K562 (cell line): ENCODE results near the gene GALT. TPM values are rescaled to one million over a fixed set of nuclear protein-coding genes. Genes with fewer than 3 reads are reported as not detected.

Source experiments
- NR2F6 ChIP-seq: fragments of 450-650 bp; formaldehyde crosslinking; IDR thresholded peaks from 2 replicates; pipeline ENCODE4 v1.4.0; 2020; ENCODE audit warnings: mild to moderate bottlenecking
- NR3C1 ChIP-seq: sonication (generic); formaldehyde crosslinking; IDR thresholded peaks from 2 replicates; pipeline ENCODE4 v1.8.1; 2022; ENCODE audit warnings: missing genetic modification reagents
- STAG1 ChIP-seq: sonication (generic); formaldehyde crosslinking; IDR thresholded peaks from 2 replicates; pipeline ENCODE4 v1.5.0; 2020; ENCODE audit warnings: missing genetic modification reagents, borderline replicate concordance
- TBL1XR1 ChIP-seq, 2 experiments: IDR thresholded peaks; 2 replicates each; pipeline ENCODE4 v1.6.1; 2012; ENCODE audit warnings: improper control_type of control experiment in 2 of 2, low read length in 2 of 2, mild to moderate bottlenecking in 1 of 2
- polyA plus RNA-seq, 8 experiments: library from polyadenylated mRNA; depleted of rRNA in 4 of 8; stranded (reverse) in 5 of 8; unstranded in 3 of 8; fragments of >200 nt; fragmentation: Nextera tagmentation in 2 of 8; fragmentation: Illumina TruSeq in 1 of 8; extraction: Ambion mirVana in 2 of 8; extraction: Trizol in 1 of 8; gene quantifications; 2 replicates each; pipeline versions ENCODE4 v1.2.1 to v1.2.3, GENCODE V29; 2011 to 2014; ENCODE audit warnings: inconsistent platforms in 1 of 8, missing spikeins in 1 of 8
- total RNA-seq, 7 experiments: library from RNA; depleted of rRNA in 6 of 7; stranded (reverse); fragments of >200 nt in 6 of 7; fragmentation: Illumina TruSeq in 2 of 7; extraction: Trizol in 2 of 7; gene quantifications; 2 replicates each; pipeline versions ENCODE4 v1.2.1 to v1.2.3, GENCODE V29; 2011 to 2021; ENCODE audit warnings: low replicate concordance in 1 of 7
- TF ChIP-seq, protein P1 (sequence below): fragments of 250-450 bp; sonication (Bioruptor Pico); IDR thresholded peaks from 2 replicates; pipeline ENCODE4 v1.9.0; 2021; ENCODE audit warnings: mild to moderate bottlenecking
- TF ChIP-seq, protein P2 (sequence below): fragments of 250-450 bp; sonication (Bioruptor Pico); IDR thresholded peaks from 2 replicates; pipeline ENCODE4 v1.8.0; 2022; ENCODE audit warnings: inconsistent platforms
- TF ChIP-seq, protein P3 (sequence below): fragments of 450-650 bp; IDR thresholded peaks from 2 replicates; pipeline ENCODE4 v1.7.0; 2016; ENCODE audit warnings: borderline replicate concordance

GALT gene
- total and polyA plus RNA-seq, 9 of the 15 experiments (the other 6 are each of a cell fraction or from before 2014, with no cell fraction given), result 7.3 to 29.2 (median 15.6) TPM

DNA sequence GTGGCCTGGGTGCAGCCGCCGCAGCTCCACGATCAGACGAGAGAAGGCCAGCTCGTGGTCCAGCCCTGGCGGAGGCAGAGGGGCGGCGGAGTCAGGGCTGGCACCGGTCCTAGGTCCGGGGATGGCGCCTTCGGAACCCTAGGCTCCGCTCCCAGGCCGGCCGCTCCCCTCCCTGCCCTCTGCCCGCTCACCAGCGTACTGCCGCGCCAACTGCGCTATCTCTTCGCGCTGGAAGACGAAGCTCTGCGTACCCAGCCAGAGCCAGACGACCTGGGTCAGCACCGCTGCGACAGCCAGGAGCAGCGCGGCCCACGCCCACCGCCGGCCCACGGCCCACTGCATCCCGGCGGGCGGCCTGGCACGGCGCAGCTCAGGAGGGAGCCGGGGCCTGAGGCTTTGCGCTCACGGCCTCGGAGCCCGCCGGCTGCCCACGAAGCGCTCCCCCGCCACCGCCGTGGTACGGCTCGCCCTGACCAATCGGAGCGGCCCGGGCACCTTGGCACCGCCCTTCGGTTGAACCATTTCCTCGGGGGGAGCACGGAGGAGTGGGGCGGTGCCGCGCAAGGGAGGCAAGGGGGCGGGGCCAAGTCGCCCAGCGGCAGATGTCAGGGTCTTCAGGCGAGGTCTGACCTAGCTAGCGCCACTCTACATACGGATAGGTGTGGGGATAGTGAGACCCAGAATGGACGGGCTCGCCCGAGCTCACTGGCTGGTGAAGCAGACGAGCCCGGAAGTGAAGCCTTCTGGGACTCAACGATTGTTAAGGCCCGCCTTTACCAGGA, 8.9 kb upstream of the GALT start, which contains the start of gene SIGMAR1 (continued):
- TF ChIP-seq TBL1XR1 (IDR thresholded peaks at IDR 0.05; ENCODE audit: low read length in 2 of 2) (no peak), STAG1 (no peak), NR3C1 (CRISPR knock-in tag) (0 out of 2 replicates have a peak, but pooled peaks have one; percentile 59), NR2F6 (CRISPR knock-in tag) (no peak)
- TF ChIP-seq, protein P1, sequence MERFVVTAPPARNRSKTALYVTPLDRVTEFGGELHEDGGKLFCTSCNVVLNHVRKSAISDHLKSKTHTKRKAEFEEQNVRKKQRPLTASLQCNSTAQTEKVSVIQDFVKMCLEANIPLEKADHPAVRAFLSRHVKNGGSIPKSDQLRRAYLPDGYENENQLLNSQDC (CRISPR knock-in tag), result no peak
- TF ChIP-seq, protein P2, sequence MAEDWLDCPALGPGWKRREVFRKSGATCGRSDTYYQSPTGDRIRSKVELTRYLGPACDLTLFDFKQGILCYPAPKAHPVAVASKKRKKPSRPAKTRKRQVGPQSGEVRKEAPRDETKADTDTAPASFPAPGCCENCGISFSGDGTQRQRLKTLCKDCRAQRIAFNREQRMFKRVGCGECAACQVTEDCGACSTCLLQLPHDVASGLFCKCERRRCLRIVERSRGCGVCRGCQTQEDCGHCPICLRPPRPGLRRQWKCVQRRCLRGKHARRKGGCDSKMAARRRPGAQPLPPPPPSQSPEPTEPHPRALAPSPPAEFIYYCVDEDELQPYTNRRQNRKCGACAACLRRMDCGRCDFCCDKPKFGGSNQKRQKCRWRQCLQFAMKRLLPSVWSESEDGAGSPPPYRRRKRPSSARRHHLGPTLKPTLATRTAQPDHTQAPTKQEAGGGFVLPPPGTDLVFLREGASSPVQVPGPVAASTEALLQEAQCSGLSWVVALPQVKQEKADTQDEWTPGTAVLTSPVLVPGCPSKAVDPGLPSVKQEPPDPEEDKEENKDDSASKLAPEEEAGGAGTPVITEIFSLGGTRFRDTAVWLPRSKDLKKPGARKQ (CRISPR knock-in tag), result no peak
- TF ChIP-seq, protein P3, sequence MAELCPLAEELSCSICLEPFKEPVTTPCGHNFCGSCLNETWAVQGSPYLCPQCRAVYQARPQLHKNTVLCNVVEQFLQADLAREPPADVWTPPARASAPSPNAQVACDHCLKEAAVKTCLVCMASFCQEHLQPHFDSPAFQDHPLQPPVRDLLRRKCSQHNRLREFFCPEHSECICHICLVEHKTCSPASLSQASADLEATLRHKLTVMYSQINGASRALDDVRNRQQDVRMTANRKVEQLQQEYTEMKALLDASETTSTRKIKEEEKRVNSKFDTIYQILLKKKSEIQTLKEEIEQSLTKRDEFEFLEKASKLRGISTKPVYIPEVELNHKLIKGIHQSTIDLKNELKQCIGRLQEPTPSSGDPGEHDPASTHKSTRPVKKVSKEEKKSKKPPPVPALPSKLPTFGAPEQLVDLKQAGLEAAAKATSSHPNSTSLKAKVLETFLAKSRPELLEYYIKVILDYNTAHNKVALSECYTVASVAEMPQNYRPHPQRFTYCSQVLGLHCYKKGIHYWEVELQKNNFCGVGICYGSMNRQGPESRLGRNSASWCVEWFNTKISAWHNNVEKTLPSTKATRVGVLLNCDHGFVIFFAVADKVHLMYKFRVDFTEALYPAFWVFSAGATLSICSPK, result no peak
- TF ChIP-seq, all 486 proteins: peak for 47
